RPMI8226 (cell line): Measurements from ENCODE around the gene VSTM5.
"Not testable (repeated sequence)": the region's sequence is repeated elsewhere in the genome, so short reads cannot be mapped to it uniquely, and the experiment has no call there.

ENCODE experiments used
- DNase-seq: peaks from one replicate; pipeline ENCODE4 v3.0.0-alpha.2; 2015

Gene VSTM5

DNA sequence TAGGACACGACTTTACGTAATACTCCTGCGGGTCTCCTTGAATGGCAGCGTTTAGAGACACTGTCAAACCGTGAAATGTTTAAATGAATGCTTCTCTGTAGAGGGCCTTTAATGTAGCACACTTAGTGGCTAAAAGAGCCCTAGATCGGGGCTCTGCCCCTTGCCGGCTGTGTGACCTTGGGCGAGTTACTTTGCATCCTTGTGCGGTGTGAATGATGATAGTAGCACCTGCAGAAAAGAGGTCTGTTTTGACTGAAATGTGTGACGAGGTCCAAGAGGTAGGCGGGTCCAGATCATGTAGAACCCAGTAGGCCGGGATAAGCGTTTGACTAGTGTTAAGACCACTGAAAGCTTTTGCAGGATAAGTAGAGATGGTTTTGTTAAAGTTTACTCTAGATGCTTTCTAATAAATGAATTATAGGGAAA, 65.5 kb downstream of the VSTM5 start:
- DNase-seq = no peak

DNA sequence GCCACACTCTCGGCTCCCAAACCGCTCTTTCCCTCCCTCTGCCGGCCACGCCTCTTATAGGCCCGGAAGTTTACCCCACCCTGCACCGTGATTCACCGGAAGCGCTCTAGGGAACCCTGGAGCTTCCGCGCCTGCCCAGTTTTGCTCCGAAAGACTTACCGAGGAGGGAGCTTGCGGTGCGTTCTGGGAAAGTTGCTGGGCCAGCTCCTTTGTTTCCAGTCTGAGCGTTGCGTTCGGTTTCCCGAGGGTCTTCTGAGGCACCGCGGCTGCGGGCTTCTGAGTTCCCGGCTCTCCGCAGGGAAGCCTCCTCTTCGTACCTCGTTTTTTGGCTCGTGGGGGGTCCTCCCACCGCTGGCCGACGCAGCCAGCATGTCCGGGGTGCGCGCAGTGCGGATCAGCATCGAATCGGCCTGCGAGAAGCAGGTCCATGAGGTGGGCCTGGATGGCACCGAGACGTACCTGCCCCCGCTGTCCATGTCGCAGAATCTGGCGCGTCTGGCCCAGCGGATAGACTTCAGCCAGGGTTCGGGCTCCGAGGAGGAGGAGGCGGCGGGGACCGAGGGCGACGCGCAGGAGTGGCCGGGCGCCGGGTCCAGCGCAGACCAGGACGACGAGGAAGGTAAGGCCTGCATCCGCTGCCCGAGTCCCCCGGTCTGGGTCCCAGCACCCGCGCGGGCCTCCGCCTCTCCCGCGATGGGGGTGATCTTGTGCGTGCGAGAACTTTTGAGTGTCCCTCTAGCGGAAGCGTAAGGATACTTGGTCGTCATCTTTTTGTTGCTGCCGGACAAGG, 66.1 kb downstream of the VSTM5 start, which contains the start of gene MED17:
Gene MED17, plus strand, starts transcription at position 138 of the 790 bp plus-strand sequence. Its CDS starts 232 bp downstream, at position 370.
- DNase-seq = peak; percentile 94

DNA sequence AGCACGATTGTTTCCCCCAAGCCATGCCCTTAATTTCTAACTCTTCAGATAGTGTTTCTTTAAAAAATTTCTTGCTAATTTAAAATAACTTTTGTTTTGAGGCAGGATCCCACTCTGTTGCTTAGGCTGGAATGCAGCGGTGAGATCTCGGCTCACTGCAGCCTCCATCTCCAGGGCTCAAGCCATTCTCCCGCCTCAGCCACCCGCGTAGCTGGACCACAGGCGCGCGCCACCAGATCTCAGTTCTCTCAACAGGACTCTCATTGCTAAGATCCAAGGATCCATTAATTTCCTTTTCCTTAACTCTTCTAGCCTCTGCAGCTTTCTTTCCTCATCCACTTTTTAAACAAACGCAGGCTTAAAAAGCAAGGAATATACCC, 66.7 kb downstream of the VSTM5 start:
- DNase-seq = no peak

DNA sequence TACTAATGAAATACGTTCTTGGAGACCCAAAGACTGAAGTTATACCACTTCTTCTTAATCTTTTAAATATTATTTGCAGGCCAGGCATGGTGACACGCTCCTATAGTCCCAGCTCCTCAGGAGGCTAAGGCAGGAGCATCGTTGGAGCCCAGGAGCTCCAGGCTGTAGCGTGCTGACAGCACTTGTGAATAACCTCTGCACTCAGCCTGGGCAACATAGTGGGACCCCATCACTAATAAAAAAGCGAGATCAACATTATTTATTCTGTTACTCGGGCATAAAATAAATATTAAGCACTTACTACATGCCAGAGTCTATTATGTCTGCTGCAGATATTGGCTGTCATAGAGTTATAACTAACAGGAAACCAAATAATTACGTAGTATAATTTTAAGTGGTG, 67.1 kb downstream of the VSTM5 start:
- DNase-seq = no peak

DNA sequence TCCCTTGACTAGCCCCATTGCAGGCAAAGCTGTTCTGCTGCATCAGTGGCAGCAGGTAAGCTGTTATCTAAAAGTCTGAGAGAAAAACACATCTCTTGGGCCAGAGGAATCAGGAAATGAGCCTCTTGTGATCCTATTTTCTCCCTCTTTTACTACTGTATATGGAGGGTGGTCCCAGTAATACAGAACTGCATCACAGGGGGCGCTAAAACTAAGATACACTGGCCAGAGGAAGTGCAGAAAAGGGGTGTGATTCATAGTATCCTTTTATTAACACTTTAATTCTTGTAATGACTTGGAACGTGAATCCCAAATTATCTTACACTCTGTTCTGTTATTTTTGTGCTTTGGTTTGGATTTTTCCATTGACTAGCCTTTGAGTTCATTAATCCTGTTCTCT, 75.1 kb downstream of the VSTM5 start:
- DNase-seq = peak; percentile 25

DNA sequence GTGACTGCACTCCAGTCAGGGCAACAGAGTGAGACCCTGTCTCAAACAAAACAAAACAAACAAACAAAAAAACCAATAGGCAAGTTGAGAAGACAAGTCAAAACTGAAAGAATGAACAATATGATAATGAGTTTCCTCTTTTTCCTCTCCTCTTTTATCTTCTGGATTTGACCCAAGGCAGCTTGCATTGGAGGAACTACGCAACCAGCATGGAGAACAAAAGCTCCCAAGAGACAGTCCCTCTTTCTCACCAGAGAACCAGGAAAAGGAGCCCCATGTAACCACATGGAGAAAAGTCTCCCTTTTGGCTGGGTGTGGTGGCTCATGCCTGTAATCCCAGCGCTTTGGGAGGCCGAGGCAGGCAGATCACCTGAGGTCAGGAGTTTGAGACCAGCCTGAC, 75.9 kb downstream of the VSTM5 start:
- DNase-seq = not testable (repeated sequence)

DNA sequence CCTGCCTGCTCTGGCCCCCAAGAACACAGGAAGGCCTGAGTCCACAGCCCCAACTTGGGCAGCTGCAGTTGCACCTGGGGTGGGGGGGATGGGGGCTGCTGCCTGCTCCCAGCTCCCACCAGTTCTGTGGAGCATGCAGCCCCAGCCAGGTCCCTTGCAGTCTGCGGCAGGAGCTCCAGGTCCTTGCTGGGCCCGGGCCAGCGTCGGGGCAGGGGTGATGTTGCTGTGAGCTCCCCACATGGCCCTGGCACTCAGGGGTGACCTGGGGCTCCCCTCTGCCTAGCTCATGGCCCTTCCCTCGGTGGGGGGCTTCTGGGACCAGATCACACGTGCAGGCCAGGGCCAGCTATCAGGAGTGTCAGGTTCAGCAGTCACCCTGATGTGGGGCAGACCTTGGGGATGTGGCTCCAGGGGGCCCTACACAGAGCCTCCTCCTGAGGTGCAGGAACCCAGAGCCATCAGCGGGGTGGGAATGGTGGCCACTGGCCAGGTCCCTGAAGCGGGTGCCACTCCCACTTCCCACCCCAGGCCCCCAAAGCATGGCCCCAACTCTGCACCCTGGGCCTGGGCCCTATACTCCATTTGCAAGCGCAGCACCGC, 76.7 kb downstream of the VSTM5 start:
- DNase-seq = no peak

DNA sequence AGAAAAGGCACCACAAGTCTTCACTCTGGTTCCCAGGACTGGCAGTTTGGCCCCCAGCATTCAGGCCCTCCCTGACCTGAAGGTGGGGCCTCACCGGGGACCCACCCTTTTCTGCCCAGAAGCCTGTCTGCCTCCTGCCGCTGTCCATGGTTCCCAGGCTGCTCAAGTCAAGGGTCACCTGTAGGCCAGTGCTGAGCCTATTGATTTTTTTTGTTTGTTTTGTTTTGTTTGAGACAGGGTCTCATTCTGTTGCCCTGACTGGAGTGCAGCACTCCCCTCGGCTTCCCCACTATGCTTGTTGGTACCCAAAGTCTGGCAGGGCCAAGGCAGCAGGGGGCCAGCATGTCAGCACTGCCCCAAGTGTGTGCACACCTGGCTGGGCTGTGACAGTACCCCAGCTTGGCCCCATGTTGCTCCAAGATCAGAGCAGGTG, 77.4 kb downstream of the VSTM5 start:
- no peak for DNase-seq

DNA sequence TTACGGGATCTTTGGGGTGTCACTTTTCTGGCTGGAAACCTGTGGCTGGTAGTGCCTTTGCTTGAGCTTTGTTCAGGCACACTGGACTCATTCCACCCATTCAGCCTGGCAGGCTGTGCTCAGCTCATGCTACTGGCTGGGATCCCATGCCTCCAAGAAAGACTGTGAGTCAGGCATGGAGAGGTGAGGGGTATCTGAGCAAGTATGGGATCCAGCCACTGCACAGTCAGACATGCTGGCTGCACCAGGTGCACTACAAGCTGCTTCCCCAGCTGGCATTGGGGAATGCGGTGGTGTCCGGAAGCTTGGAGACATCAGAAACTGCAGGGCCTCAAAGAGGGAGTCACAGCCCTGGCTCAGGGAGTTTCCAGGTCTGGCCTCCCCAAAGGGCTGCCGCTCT, 78.3 kb downstream of the VSTM5 start:
- DNase-seq = no peak

DNA sequence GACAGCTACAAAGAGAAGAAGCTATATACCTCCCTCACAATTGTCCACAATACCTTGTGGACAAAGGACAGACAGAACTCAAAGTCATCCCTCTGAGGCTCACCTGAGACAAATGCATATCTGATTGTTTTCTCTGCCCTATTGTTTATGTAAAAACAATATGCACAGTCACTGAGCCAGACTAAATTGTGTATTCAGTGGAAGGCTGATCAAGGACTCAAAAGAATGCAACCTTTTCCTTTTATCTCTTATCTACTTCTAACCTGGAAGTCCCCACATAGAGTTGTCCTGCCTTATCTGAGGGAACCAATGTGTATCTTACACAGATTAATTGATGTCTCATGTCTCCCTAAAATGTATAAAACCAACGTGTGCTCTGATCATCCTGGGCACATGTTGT, 80.3 kb downstream of the VSTM5 start:
- no peak for DNase-seq
